HG03565 (cell line): ENCODE measurements around the gene SNX2.
A peak's percentile ranks its signal among the peaks of the same experiment; 100 is the strongest.
"Not testable (repeated sequence)": the region's sequence is repeated elsewhere in the genome, so short reads cannot be mapped to it uniquely, and the experiment has no call there.

Experiments
- ATAC-seq: cut with Tn5 transposase; IDR thresholded peaks from one replicate; pipeline ENCODE4 v1.9.1; 2021; ENCODE audit warnings: mild to moderate bottlenecking, moderate library complexity; ENCODE audit not compliant: unreplicated experiment

The SNX2 gene, protein sequence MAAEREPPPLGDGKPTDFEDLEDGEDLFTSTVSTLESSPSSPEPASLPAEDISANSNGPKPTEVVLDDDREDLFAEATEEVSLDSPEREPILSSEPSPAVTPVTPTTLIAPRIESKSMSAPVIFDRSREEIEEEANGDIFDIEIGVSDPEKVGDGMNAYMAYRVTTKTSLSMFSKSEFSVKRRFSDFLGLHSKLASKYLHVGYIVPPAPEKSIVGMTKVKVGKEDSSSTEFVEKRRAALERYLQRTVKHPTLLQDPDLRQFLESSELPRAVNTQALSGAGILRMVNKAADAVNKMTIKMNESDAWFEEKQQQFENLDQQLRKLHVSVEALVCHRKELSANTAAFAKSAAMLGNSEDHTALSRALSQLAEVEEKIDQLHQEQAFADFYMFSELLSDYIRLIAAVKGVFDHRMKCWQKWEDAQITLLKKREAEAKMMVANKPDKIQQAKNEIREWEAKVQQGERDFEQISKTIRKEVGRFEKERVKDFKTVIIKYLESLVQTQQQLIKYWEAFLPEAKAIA

DNA sequence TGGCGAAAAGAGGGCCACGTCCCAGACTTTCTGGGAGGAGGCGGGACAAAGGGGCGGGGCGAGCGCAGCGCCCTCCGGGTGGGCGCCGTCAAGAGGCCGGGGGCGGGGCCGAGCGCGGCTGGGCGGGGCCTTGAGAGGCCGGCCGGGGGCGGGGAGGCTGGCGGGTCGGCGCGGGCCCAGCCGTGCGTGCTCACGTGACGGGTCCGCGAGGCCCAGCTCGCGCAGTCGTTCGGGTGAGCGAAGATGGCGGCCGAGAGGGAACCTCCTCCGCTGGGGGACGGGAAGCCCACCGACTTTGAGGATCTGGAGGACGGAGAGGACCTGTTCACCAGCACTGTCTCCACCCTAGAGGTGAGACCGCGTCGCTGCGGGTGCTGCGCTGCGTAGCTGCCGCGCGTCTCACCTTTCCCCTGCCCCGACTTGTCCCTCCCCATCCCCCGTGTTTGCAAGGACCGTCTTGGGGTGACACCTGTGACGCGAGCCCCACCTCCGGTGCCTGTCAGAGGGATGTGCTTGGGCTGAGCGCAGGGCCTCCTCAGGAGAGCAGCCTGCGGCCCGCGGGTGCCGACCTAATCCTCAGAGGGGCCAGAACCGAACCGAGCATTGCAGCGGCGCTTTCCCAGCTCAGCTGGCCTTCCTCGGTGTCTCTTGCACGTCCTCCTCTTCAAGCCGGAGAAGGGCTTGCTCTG is at the start of gene SNX2:
Gene SNX2 (plus strand): TSS at position 220 of the 689 bp plus-strand sequence. CDS start 24 bp downstream, at position 244.
- peak; percentile 70 for ATAC-seq

GRCh38 chr5:122727112-122727541 is 47.8 kb upstream of the SNX2 start:
- peak; percentile 63 for ATAC-seq

GRCh38 chr5:122730037-122730436 is 44.8 kb upstream of the SNX2 start:
- ATAC-seq = no peak

DNA sequence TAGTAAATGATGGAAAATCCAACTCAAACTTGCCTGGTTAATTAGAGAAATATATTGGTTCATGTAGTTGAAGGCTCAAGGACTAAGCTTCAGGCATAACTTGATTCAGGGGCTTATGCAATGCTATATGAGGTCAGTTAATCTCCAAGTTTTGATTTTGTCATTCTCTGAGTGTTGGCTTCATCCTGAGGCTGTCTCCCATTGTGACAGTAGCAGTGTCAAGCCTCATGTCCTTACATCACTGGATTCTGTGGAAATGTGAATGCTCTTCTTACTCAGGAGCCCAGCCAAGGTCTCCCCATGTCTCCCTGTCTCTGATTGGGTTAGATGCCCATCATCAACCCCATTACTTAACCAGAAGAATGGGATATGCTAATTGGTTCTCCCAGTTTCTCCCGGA is 44.4 kb upstream of the SNX2 start:
- no peak for ATAC-seq

- ATAC-seq = peak; percentile 83
Measured at GRCh38 chr5:122736086-122736845, 38.6 kb upstream of the SNX2 start.

- ATAC-seq = no peak
Measured at GRCh38 chr5:122738088-122738487, 36.8 kb upstream of the SNX2 start.

GRCh38 chr5:122741681-122742080 is 33.2 kb upstream of the SNX2 start:
- ATAC-seq = no peak

GRCh38 chr5:122743261-122743660 is 31.6 kb upstream of the SNX2 start:
- no peak for ATAC-seq

GRCh38 chr5:122745597-122745996 is 29.3 kb upstream of the SNX2 start:
- ATAC-seq = no peak

- no peak for ATAC-seq
Measured at GRCh38 chr5:122749886-122750285, 25.0 kb upstream of the SNX2 start.

DNA sequence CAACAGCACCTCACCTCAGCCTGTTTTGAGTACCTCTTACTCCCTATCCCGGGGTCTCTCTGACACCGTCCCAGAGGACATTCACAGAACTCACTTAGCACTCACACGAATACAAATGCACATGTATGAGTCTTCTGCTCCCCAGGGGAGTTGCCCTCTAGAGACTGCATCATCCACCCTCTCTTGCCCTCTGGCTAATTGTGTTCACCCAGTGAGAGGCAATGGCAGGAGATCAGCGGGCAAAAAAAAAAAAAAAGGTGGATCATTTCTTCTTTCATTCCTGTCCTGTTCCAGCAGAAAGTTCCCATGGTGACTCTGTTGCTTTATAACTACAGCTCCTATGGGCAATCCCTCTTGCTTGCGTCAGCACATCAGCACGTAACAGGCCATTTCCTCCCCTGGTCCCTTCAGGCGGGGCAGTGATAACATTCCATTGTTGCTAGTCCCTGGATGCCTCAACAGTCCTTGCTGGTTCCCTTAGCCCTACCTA is 23.5 kb upstream of the SNX2 start:
- ATAC-seq = no peak

DNA sequence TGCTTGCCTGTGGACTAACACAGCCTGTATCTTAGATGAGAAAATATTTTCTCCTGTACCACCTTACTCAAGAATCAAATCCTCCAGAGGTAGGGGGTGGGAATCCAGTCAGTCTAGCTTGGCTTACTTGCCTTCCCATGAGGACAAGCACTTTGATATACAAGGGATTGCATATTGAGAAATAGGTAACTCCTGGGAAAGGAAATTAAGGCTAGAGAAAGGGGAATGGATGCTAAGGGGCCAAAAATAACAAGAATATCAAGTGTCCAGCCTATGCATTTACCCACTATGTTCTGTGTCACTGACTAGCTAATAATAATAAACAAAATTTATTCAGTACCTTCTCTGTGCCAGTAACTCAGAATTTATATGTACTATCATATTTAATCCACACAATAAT is 21.4 kb upstream of the SNX2 start:
- no peak for ATAC-seq

GRCh38 chr5:122755783-122756182 is 19.1 kb upstream of the SNX2 start:
- ATAC-seq = no peak

GRCh38 chr5:122756264-122756911 is 18.5 kb upstream of the SNX2 start:
- ATAC-seq = peak; percentile 81

DNA sequence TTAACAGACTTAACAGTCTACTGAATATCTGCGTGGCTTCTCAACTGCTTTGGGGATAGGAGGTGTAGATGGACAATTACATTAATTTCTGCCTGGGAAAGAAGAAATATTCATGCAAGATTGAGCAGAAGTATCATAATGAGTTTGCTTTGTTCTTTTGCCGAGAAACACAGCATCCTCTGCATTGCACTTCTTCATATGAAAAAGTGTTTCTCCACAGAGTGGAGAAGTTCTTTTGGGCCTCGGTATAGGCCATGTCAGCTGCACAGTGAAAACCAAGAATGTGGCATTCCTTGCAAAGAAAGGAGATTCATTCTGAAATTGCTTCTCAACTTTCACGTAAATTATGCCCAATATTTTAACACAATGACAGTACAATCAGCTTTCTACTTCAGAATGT is 17.6 kb upstream of the SNX2 start:
- ATAC-seq = no peak

GRCh38 chr5:122759241-122760070 is 15.4 kb upstream of the SNX2 start:
- no peak for ATAC-seq

DNA sequence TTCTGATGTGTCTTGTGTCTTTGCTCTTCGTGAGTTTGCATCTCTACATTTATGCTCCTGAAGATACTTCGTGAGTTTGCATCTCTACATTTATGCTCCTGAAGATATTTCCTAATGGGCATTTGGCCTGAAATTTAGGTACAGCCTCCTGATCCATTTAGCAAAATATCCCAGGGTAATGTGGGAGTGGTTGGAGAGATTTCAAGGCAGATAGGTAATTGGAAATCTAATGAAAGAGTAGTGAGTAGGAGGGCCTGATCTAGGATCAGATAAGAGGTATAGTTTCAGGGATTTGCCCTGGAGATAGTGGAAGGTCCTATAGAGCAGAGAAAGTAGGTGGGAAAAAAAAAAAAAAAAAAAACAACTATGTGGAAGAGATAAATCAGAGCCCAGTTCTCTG is 14.6 kb upstream of the SNX2 start:
- ATAC-seq = no peak

GRCh38 chr5:122761115-122761514 is 13.8 kb upstream of the SNX2 start:
- ATAC-seq = no peak

DNA sequence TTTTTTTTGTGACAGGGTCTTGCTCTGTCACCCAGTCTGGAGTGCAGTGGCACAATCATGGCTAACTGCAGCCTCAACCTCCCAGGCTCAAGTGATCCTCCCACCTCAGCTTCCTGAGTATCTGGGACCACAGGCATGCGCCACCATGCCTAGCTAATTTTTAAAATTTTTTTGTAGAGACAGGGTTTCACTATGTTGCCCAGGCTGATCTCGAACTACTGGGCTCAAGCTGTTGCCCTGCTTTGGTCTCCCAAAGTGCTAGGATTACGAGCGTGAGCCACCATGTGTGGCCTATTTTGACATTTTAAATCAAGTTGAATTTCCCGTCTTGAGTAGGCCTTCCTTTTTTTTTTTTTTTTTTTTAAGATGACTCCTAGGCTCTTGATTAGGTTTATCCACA is 13.0 kb upstream of the SNX2 start:
- not testable (repeated sequence) for ATAC-seq

DNA sequence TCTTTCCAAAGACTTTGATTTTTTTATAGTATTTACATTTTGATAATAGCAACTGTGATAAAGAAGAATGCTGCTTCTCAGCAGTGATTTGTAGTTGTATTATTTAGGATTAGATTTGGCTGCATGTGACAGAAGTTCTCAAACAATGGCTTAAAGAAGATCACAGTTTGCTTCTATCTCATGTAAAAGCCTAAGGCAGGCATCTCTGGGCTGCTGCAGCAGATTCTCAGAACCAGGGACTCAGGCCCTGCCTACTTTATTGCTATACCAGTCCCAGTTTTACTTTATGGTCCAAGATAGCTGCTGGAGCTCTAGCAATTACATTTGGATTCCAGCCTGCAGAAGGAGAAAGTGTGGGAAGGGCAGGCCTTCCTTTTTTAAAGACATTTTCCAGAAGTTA is 8.8 kb upstream of the SNX2 start:
- ATAC-seq = no peak
